ENCODE results near the gene TASOR2.

DNA sequence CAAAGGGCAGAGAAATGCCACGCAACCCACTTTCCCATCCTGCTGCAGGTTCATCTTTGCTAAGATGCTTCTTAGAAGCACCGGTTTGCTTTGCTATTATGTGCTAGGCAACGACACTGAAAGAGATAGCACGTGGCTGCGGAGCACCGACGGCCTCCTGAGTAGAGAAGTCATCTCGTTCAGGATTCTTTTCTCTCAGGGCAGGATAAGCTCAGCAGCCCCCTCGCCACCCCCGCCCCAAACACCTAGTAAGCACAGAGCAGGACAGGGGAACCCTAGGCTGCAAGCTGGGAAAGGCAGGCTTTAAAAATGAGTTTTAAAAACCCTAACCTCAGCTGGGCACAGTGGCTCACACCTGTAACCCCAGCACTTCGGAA is 33.3 kb upstream of the TASOR2 start:
- TF ChIP-seq, protein P1, sequence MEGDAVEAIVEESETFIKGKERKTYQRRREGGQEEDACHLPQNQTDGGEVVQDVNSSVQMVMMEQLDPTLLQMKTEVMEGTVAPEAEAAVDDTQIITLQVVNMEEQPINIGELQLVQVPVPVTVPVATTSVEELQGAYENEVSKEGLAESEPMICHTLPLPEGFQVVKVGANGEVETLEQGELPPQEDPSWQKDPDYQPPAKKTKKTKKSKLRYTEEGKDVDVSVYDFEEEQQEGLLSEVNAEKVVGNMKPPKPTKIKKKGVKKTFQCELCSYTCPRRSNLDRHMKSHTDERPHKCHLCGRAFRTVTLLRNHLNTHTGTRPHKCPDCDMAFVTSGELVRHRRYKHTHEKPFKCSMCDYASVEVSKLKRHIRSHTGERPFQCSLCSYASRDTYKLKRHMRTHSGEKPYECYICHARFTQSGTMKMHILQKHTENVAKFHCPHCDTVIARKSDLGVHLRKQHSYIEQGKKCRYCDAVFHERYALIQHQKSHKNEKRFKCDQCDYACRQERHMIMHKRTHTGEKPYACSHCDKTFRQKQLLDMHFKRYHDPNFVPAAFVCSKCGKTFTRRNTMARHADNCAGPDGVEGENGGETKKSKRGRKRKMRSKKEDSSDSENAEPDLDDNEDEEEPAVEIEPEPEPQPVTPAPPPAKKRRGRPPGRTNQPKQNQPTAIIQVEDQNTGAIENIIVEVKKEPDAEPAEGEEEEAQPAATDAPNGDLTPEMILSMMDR (IDR thresholded peaks at IDR 0.05; ENCODE audit: low read depth, low read length) = no peak
- no peak for TF ChIP-seq EZH2phosphoT487 (IDR thresholded peaks at IDR 0.05; ENCODE audit: low read depth)
